GM21529 (cell line): ENCODE measurements around the gene EXOSC5.
"Not testable (repeated sequence)": the region's sequence is repeated elsewhere in the genome, so short reads cannot be mapped to it uniquely, and the experiment has no call there.

Experiments
- ATAC-seq: cut with Tn5 transposase; IDR thresholded peaks from one replicate; pipeline ENCODE4 v1.9.1; 2021; ENCODE audit not compliant: unreplicated experiment

Gene EXOSC5

GRCh38 chr19:41371541-41371940, 25.6 kb downstream of the EXOSC5 start:
- ATAC-seq, result no peak

DNA sequence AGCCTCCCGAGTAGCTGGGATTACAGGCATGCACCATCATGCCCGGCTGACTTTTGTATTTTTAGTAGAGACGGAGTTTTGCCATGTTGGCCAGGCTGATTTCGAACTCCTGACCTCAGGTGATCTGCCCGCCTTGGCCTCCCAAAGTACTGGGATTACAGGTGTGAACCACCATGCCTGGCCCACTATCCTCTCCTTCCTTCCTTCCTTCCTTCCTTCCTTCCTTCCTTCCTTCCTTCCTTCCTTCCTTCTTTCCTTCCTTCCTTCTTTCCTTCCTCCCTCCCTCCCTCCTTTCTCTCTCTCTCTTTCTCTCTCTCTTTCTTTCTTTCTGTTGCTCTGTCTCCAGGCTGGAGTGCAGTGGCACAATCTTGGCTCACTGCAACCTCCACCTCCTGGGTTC, 26.0 kb downstream of the EXOSC5 start:
- ATAC-seq, result not testable (repeated sequence)

GRCh38 chr19:41369769-41370168, 27.4 kb downstream of the EXOSC5 start:
- no peak for ATAC-seq

DNA sequence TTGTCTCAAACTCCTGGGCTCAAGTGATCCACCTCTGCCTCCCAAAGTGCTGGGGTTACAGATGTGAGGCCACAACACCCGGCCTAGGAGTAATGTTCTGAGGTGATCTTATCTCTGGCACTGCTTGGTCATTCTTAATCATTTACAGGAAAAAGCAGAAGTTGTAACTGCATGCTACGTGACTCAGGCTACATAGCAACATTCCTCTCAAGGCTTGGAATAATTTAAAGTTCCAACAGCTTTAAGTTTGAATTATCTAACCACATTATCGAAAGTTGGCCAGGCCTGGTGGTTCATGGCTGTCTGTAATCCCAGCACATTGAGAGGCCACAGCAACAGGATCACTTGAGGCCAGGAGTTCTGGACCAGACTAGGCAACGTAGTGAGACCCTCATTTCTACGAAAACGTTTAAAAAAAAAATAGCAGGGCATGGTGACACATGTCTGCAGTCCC, 29.3 kb downstream of the EXOSC5 start:
- no peak for ATAC-seq

DNA sequence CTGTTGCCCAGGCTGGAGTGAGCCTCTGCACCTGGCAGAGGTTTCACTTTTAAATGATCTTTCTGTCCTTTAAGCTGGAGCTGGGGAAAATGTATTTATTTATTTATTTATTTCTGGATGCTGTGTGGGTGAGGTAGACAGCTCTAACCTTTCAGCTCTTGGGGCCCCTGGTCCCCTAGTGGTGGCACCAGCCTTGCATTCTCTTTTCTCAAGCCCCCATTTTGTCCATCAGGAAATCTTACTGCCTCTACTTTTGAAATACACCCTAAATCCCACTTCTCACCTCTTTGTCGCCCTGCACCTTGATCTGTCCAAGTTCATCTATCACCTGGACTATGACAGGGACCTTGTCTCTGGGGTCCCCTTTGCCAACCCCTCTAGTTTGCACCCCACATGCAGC, 31.1 kb downstream of the EXOSC5 start:
- no peak for ATAC-seq

- ATAC-seq, result no peak
Observed at GRCh38 chr19:41364524-41365391, 32.4 kb downstream of the EXOSC5 start.

DNA sequence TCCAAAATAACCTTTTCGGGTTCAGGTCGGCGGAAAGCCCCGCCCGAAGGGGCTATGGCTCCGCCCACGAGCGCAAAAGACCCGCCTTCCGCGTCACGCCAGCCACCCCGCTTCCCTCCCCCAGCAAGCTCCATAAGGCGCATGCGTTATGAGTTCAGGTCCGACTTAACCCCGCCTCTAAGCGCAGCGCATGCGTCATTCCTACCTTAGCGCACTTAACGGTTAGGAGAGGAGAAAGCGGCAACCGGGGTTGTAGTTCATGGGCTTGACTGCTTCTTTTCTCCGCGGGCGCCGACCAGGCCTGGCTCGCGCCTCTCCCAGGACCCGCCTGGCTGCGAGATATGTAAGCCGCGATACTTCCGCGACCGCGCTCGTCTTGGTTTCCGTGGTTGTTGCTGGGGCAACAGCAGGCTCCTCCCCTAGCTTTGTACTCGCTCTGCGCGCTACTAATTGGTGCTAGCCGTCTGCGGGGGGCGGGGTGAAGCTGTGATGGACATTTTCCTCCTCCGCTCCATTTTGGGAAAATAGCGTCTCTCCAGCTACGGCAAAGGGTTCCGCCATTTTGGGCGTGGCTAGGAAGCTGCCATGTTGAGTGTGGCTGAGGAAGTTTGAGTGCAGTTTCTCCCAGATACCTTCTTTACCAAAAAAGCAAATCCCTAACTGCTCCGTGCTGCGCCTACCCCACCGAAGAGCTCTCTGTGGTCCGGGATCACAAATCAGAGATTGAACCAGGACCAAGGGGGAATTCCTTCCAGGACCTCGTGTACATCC, 33.2 kb downstream of the EXOSC5 start, which contains the start of gene B9D2:
B9D2 (minus strand) TSS at position 397 of the 771 bp plus-strand sequence. CDS start 630 bp downstream, outside the sequence.
- peak; percentile 88 for ATAC-seq

- ATAC-seq, result no peak
Observed at GRCh38 chr19:41363371-41363752, 33.8 kb downstream of the EXOSC5 start.

GRCh38 chr19:41362143-41362847, 34.9 kb downstream of the EXOSC5 start:
- no peak for ATAC-seq

- ATAC-seq, result no peak
Observed at GRCh38 chr19:41359741-41360140, 37.4 kb downstream of the EXOSC5 start.

- no peak for ATAC-seq
Observed at GRCh38 chr19:41357746-41358145, 39.4 kb downstream of the EXOSC5 start.

- ATAC-seq, result no peak
Observed at GRCh38 chr19:41356984-41357739, 40.0 kb downstream of the EXOSC5 start.

GRCh38 chr19:41355802-41356201, 41.4 kb downstream of the EXOSC5 start:
- ATAC-seq, result no peak

- ATAC-seq, result no peak
Observed at GRCh38 chr19:41355035-41355434, 42.1 kb downstream of the EXOSC5 start.

GRCh38 chr19:41354343-41354953, 42.7 kb downstream of the EXOSC5 start:
- ATAC-seq, result no peak

- ATAC-seq, result peak; percentile 43
Observed at GRCh38 chr19:41353466-41354342, 43.5 kb downstream of the EXOSC5 start, which contains the start of gene TGFB1. Gene TGFB1, minus strand, starts transcription at chr19:41353922. Its CDS starts 878 bp downstream, at chr19:41353044.

GRCh38 chr19:41352609-41353465, 44.3 kb downstream of the EXOSC5 start:
- ATAC-seq, result no peak

GRCh38 chr19:41352279-41352608, 44.9 kb downstream of the EXOSC5 start:
- ATAC-seq, result no peak
